Colonic mucosa (tissue), 4 donors: ENCODE measurements around the gene MMEL1. TPM values are rescaled to one million over a fixed set of nuclear protein-coding genes. Genes with fewer than 3 reads are reported as not detected.
A peak's percentile ranks its signal among the peaks of the same experiment; 100 is the strongest.

Experiments
- DNase-seq: peaks from one replicate; pipeline ENCODE4 v3.0.0-alpha.2; 2020
- H3K27ac ChIP-seq: fragments of 200-600 bp; one replicate; pipeline ENCODE4 v1.8.0; 2021
- H3K27me3 ChIP-seq: fragments of 200-600 bp; one replicate; pipeline ENCODE4 v1.8.0; 2021
- H3K36me3 ChIP-seq: fragments of 200-600 bp; one replicate; pipeline ENCODE4 v1.8.0; 2021
- H3K4me1 ChIP-seq: fragments of 200-600 bp; one replicate; pipeline ENCODE4 v1.8.0; 2021; ENCODE audit warnings: mild to moderate bottlenecking
- H3K4me3 ChIP-seq: fragments of 200-600 bp; one replicate; pipeline ENCODE4 v1.8.0; 2021
- H3K9ac ChIP-seq, 2 donors: one replicate each; pipeline ENCODE4 v1.7.0; 2013; ENCODE audit warnings: control low read depth in 2 of 2, low read depth in 2 of 2, low read length in 2 of 2
- H3K9me3 ChIP-seq: fragments of 200-600 bp; one replicate; pipeline ENCODE4 v1.8.0; 2021
- CTCF ChIP-seq: fragments of 200-600 bp; IDR thresholded peaks from one replicate; pipeline ENCODE4 v1.8.0; 2022; ENCODE audit warnings: antibody characterized with exemption, mild to moderate bottlenecking
- intact Hi-C: fragments of 100-400 bp; cut with DNase I; formaldehyde crosslinking; loops from one replicate; pipeline ENCODE4 v1.14.1; 2022
- total RNA-seq, 2 donors: library from RNA; stranded (reverse); fragmentation: NEBNext Ultra II Directional in 1 of 2; extraction: Animal tissue kit (Norgen Biotek cat#: 25700) in 1 of 2; gene quantifications; one replicate each; pipeline ENCODE4 v1.2.1, GENCODE V29; 2021
- donor health status: healthy.
- donor health status: DM: no; HTN: no; CAD: no.
- donor health status: DM: no; HTN: no; CAD: no.

Gene MMEL1
- total RNA-seq, 2 donors from 2014 or later = 11.4 to 13.9 TPM

GRCh38 chr1:2606396-2606880 is 26.4 kb downstream of the MMEL1 start:
- intact Hi-C loops = no loop called here
- Histone ChIP-seq H3K9me3 (no peaks in the 10 kb centered on the region), H3K4me1 (no peaks in the 10 kb centered on the region), H3K27me3 (peaks cover 3% of the 10 kb centered on the region), H3K9ac (no peak overlapping the region), H3K4me3 (no peak overlapping the region), H3K27ac (no peak overlapping the region), H3K36me3 (no peaks in the 10 kb centered on the region)
- TF ChIP-seq CTCF = no peak
- DNase-seq = no peak

GRCh38 chr1:2605509-2606395 is 27.1 kb downstream of the MMEL1 start:
- TF ChIP-seq CTCF = no peak
- intact Hi-C loops = no loop called here
- Histone ChIP-seq H3K9ac (no peak overlapping the region), H3K27ac (no peak overlapping the region), H3K4me1 (no peaks in the 10 kb centered on the region), H3K9me3 (no peaks in the 10 kb centered on the region), H3K27me3 (peaks cover 1% of the 10 kb centered on the region), H3K4me3 (no peak overlapping the region), H3K36me3 (no peaks in the 10 kb centered on the region)
- DNase-seq = no peak

- no peaks in the 10 kb centered on the region for H3K36me3 ChIP-seq
- TF ChIP-seq CTCF = no peak
Measured at GRCh38 chr1:2604844-2605508, 27.8 kb downstream of the MMEL1 start.

GRCh38 chr1:2604156-2604843 is 28.5 kb downstream of the MMEL1 start:
- Histone ChIP-seq H3K36me3 (no peaks in the 10 kb centered on the region), H3K9me3 (no peaks in the 10 kb centered on the region), H3K27me3 (no peaks in the 10 kb centered on the region), H3K4me1 (no peaks in the 10 kb centered on the region), H3K27ac (no peak overlapping the region), H3K9ac (no peak overlapping the region), H3K4me3 (no peak overlapping the region)
- intact Hi-C loops = no loop called here
- DNase-seq = peak; percentile 13
- no peak for TF ChIP-seq CTCF

More at GRCh38 chr1:2604844-2605508, 27.8 kb downstream of the MMEL1 start:
- no peaks in the 10 kb centered on the region for H3K27me3 ChIP-seq
- H3K4me1 ChIP-seq = no peaks in the 10 kb centered on the region
- no peak overlapping the region for H3K4me3 ChIP-seq
- H3K9ac ChIP-seq = no peak overlapping the region
- no peak overlapping the region for H3K27ac ChIP-seq
- intact Hi-C loops = no loop called here
- no peak for DNase-seq
- H3K9me3 ChIP-seq = no peaks in the 10 kb centered on the region

- Histone ChIP-seq H3K27me3 (no peaks in the 10 kb centered on the region), H3K9ac (no peak overlapping the region), H3K9me3 (no peaks in the 10 kb centered on the region), H3K4me3 (no peak overlapping the region), H3K4me1 (no peaks in the 10 kb centered on the region), H3K36me3 (no peaks in the 10 kb centered on the region), H3K27ac (no peak overlapping the region)
- intact Hi-C loops = no loop called here
- no peak for TF ChIP-seq CTCF
- no peak for DNase-seq
Measured at GRCh38 chr1:2603521-2604155, 29.2 kb downstream of the MMEL1 start.
